Skeletal muscle tissue (tissue), 4 donors: ENCODE results near the gene TEX26. TPM values are rescaled to one million over a fixed set of nuclear protein-coding genes. Genes with fewer than 3 reads are reported as not detected.
A peak's percentile ranks its signal among the peaks of the same experiment; 100 is the strongest.

Experiments used
- H3K27ac ChIP-seq: one replicate; pipeline ENCODE4 v1.7.0; 2013; ENCODE audit warnings: mild to moderate bottlenecking, low read depth, low read length, inconsistent platforms
- H3K27me3 ChIP-seq, 3 donors: one replicate each; pipeline ENCODE4 v1.7.0; 2013; ENCODE audit warnings: low read length in 3 of 3; ENCODE audit not compliant: control insufficient read depth in 3 of 3, insufficient read depth in 3 of 3
- H3K36me3 ChIP-seq, 3 donors: one replicate each; pipeline ENCODE4 v1.7.0; 2013; ENCODE audit warnings: low read length in 3 of 3; ENCODE audit not compliant: control insufficient read depth in 3 of 3, insufficient read depth in 3 of 3
- H3K4me1 ChIP-seq, 3 donors: one replicate each; pipeline ENCODE4 v1.7.0; 2013; ENCODE audit warnings: low read length in 3 of 3, mild to moderate bottlenecking in 3 of 3; ENCODE audit not compliant: control insufficient read depth in 3 of 3, insufficient read depth in 3 of 3
- H3K4me3 ChIP-seq, 3 donors: one replicate each; pipeline ENCODE4 v1.7.0; 2013; ENCODE audit warnings: low read length in 3 of 3
- H3K9ac ChIP-seq, 3 donors: one replicate each; pipeline ENCODE4 v1.7.0; 2013; ENCODE audit warnings: low read length in 3 of 3, mild to moderate bottlenecking in 3 of 3, moderate library complexity in 2 of 3, low read depth in 1 of 3
- H3K9me3 ChIP-seq, 3 donors: one replicate each; pipeline ENCODE4 v1.7.0; 2013; ENCODE audit warnings: low read length in 3 of 3; ENCODE audit not compliant: control insufficient read depth in 3 of 3
- total RNA-seq: library from RNA; depleted of rRNA; stranded (reverse); fragments of >200 nt; gene quantifications from one replicate; pipeline ENCODE4 v1.2.3, GENCODE V29; 2014
- donor health status: Osteomylitis.

Gene TEX26
- total RNA-seq, 1 donor from 2014 or later, result not detected

- H3K9ac ChIP-seq, result no peak overlapping the region
Observed at GRCh38 chr13:30900952-30901749, 31.3 kb upstream of the TEX26 start.

GRCh38 chr13:30904043-30904442 is 28.4 kb upstream of the TEX26 start:
- peaks cover 28 to 33% (median 31%) of the 10 kb centered on the region in 3 donors for H3K27me3 ChIP-seq

More at GRCh38 chr13:30900952-30901749, 31.3 kb upstream of the TEX26 start:
- Histone ChIP-seq H3K27me3 (peaks cover 16 to 19% (median 17%) of the 10 kb centered on the region in 3 donors), H3K4me3 (no peak overlapping the region), H3K4me1 (peaks cover 17 to 22% (median 20%) of the 10 kb centered on the region in 3 donors), H3K9me3 (no peaks in the 10 kb centered on the region), H3K27ac (no peak overlapping the region), H3K36me3 (no peaks in the 10 kb centered on the region)

GRCh38 chr13:30905932-30906383 is 26.5 kb upstream of the TEX26 start, which contains the start of gene MEDAG:
Gene MEDAG, plus strand, starts transcription at chr13:30906271. Its CDS starts 245 bp downstream, at chr13:30906516.
- peak within 1 kb of the TSS; percentile 47 to 72 (median 56) for H3K9ac ChIP-seq
- no peaks in the 10 kb centered on the region for H3K9me3 ChIP-seq
- peak within 1 kb of the TSS; percentile 61 to 74 (median 65) for H3K4me3 ChIP-seq
- H3K27me3 ChIP-seq, result peaks cover 29 to 37% (median 33%) of the 10 kb centered on the region in 3 donors
- H3K4me1 ChIP-seq, result peaks cover 5 to 14% (median 7%) of the 10 kb centered on the region in 3 donors
- H3K27ac ChIP-seq, result peak within 1 kb of the TSS; percentile 58
- no peaks in the 10 kb centered on the region for H3K36me3 ChIP-seq

More at GRCh38 chr13:30904043-30904442, 28.4 kb upstream of the TEX26 start:
- Histone ChIP-seq H3K36me3 (no peaks in the 10 kb centered on the region), H3K4me3 (no peak overlapping the region), H3K4me1 (peaks cover 15 to 19% (median 15%) of the 10 kb centered on the region in 3 donors), H3K9me3 (no peaks in the 10 kb centered on the region), H3K27ac (no peak overlapping the region), H3K9ac (no peak overlapping the region)

GRCh38 chr13:30906411-30907051 is 25.9 kb upstream of the TEX26 start:
- Histone ChIP-seq H3K9me3 (no peaks in the 10 kb centered on the region), H3K27me3 (peaks cover 29 to 37% (median 33%) of the 10 kb centered on the region in 3 donors), H3K4me1 (peaks cover 7 to 14% (median 8%) of the 10 kb centered on the region in 3 donors), H3K36me3 (peaks cover 0 to 3% (median 0%) of the 10 kb centered on the region in 3 donors), H3K9ac (peak overlapping the region; percentile 47 to 72 (median 56)), H3K4me3 (peak overlapping the region; percentile 61 to 74 (median 65)), H3K27ac (peak overlapping the region; percentile 58)

GRCh38 chr13:30907121-30907861 is 25.2 kb upstream of the TEX26 start:
- Histone ChIP-seq H3K27ac (peak overlapping the region; percentile 55), H3K27me3 (peaks cover 29 to 37% (median 33%) of the 10 kb centered on the region in 3 donors), H3K4me1 (peaks cover 7 to 14% (median 8%) of the 10 kb centered on the region in 3 donors), H3K36me3 (peaks cover 0 to 3% (median 0%) of the 10 kb centered on the region in 3 donors), H3K9me3 (no peaks in the 10 kb centered on the region), H3K9ac (peak overlapping the region; percentile 56 to 72 (median 69)), H3K4me3 (peak overlapping the region; percentile 61 to 74 (median 65))

GRCh38 chr13:30908416-30908980 is 24.0 kb upstream of the TEX26 start:
- no peaks in the 10 kb centered on the region for H3K9me3 ChIP-seq
- H3K27me3 ChIP-seq, result peaks cover 29 to 37% (median 33%) of the 10 kb centered on the region in 3 donors
- peak overlapping the region; percentile 55 for H3K27ac ChIP-seq
- H3K36me3 ChIP-seq, result peaks cover 0 to 3% (median 0%) of the 10 kb centered on the region in 3 donors
- H3K4me3 ChIP-seq, result peak overlapping the region in 2 of 3 donors; percentile 14 to 74
- H3K9ac ChIP-seq, result peak overlapping the region in 1 of 3 donors; percentile 57
- peaks cover 7 to 14% (median 8%) of the 10 kb centered on the region in 3 donors for H3K4me1 ChIP-seq

- Histone ChIP-seq H3K27ac (no peak overlapping the region), H3K27me3 (peaks cover 17 to 23% (median 19%) of the 10 kb centered on the region in 3 donors), H3K9ac (peak overlapping the region in 1 of 3 donors; percentile 16), H3K4me1 (peaks cover 3 to 9% (median 5%) of the 10 kb centered on the region in 3 donors), H3K36me3 (peaks cover 0 to 3% (median 0%) of the 10 kb centered on the region in 3 donors), H3K4me3 (no peak overlapping the region), H3K9me3 (no peaks in the 10 kb centered on the region)
Observed at GRCh38 chr13:30910676-30911075, 21.8 kb upstream of the TEX26 start.

GRCh38 chr13:30915691-30916541 is 16.5 kb upstream of the TEX26 start:
- Histone ChIP-seq H3K27me3 (peaks cover 0 to under 1% (median 0%) of the 10 kb centered on the region in 3 donors), H3K9ac (no peak overlapping the region), H3K4me1 (peaks cover 0 to 5% (median 0%) of the 10 kb centered on the region in 3 donors), H3K4me3 (no peak overlapping the region), H3K9me3 (no peaks in the 10 kb centered on the region), H3K36me3 (peaks cover 0 to 9% (median 2%) of the 10 kb centered on the region in 3 donors), H3K27ac (no peak overlapping the region)
